Right cardiac atrium (tissue), 5 donors: ENCODE measurements around the gene PMS1. TPM values are rescaled to one million over a fixed set of nuclear protein-coding genes. Genes with fewer than 3 reads are reported as not detected.

ENCODE experiments used
- ATAC-seq, 2 donors: fragments of 200-7000 bp; cut with Tn5 transposase; one replicate each; pipeline versions ENCODE4 v1.8.0 to v1.9.1; 2020; ENCODE audit warnings: moderate library complexity in 2 of 2, mild to moderate bottlenecking in 1 of 2
- DNase-seq, 3 donors: peaks; one replicate each; pipeline ENCODE4 v3.0.0-alpha.2; 2020
- H3K27ac ChIP-seq: one replicate; pipeline ENCODE4 v1.5.1; 2013; ENCODE audit warnings: mild to moderate bottlenecking, low read length, control low read depth, moderate library complexity
- H3K27me3 ChIP-seq: one replicate; pipeline ENCODE4 v1.6.1; 2013; ENCODE audit not compliant: control insufficient read depth, insufficient read depth
- H3K4me1 ChIP-seq: one replicate; pipeline ENCODE4 v1.6.1; 2013; ENCODE audit warnings: low read length; ENCODE audit not compliant: control insufficient read depth, insufficient read depth
- H3K4me3 ChIP-seq: one replicate; pipeline ENCODE4 v1.5.1; 2013; ENCODE audit warnings: low read length, control low read depth
- H3K9me3 ChIP-seq: one replicate; pipeline ENCODE4 v1.6.1; 2013; ENCODE audit warnings: low read length; ENCODE audit not compliant: control insufficient read depth
- WGBS: extraction: QIAGEN DNeasy Blood & Tissue Kit; methylation state at CpG from one replicate; pipeline ENCODE4 v1.1.7; 2013; 5-methylcytosine and 5-hydroxymethylcytosine counted together
- intact Hi-C, 4 donors: fragments of 100-400 bp; cut with DNase I; formaldehyde crosslinking; loops; one replicate each; pipeline versions ENCODE4 v1.11.0 to v1.14.0; 2022 to 2023
- polyA plus RNA-seq: library from polyadenylated mRNA; stranded (reverse); fragments of 200-250 nt; gene quantifications from one replicate; pipeline ENCODE4 v1.2.3, GENCODE V29; 2013
- total RNA-seq, 4 donors: library from RNA; stranded (reverse); fragmentation: NEBNext Ultra II Directional; extraction: Animal tissue kit (Norgen Biotek cat#: 25700); gene quantifications; one replicate each; pipeline ENCODE4 v1.2.1, GENCODE V29; 2021
- donor health status: healthy with polysubstance abuse.
- donor health status: DM: no; HTN: yes; CAD: no.
- donor health status: DM: no; HTN: no; CAD: no.
- donor health status: DM: no; HTN: yes; CAD: no; lungs with severe emphysema.
- donor health status: DM: yes; HTN: yes; CAD: no.

Gene PMS1
- total and polyA plus RNA-seq, 5 donors = 7.3 to 20.8 (median 16.4) TPM

- no peak for DNase-seq
- Histone ChIP-seq H3K4me3 (no peak overlapping the region), H3K27ac (no peak overlapping the region), H3K4me1 (no peaks in the 10 kb centered on the region), H3K27me3 (no peaks in the 10 kb centered on the region), H3K9me3 (no peaks in the 10 kb centered on the region)
- ATAC-seq = no peak
- WGBS = 77% methylated on average over 2 of the region's 2 CpGs
- intact Hi-C loops = no loop called here
These were observed 53.1 kb downstream of the PMS1 start for GRCh38 chr2:189837326-189837725.

GRCh38 chr2:189841019-189841418 is 56.8 kb downstream of the PMS1 start:
- DNase-seq (no peak), ATAC-seq (no peak)
- Histone ChIP-seq H3K4me1 (no peaks in the 10 kb centered on the region), H3K4me3 (no peak overlapping the region), H3K27me3 (no peaks in the 10 kb centered on the region), H3K9me3 (no peaks in the 10 kb centered on the region), H3K27ac (no peak overlapping the region)
- intact Hi-C loops = no loop called here

DNA sequence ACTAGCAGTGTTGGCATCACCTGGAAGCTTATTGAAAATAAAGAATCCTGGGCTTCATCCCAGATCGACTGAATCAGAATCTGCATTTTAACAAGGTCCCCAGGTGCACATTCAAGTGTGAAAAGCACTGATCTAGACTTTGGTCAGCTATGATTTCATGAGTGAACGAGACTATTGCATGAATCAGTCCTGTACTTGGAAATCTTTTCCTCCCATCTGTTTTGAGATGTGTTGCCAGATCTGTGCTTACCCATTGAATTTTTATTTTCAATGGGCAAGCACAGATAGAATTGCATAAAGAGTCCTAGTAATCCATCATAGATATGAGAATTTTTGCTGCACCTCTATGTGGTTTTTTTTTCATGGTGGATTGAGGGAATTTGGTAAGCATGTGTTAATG is 64.0 kb downstream of the PMS1 start:
- intact Hi-C loops = no loop called here
- ATAC-seq (no peak), DNase-seq (no peak)
- H3K27ac ChIP-seq = no peak overlapping the region
- H3K27me3 ChIP-seq = no peaks in the 10 kb centered on the region
- no peak overlapping the region for H3K4me3 ChIP-seq
- 90% methylated on average over 2 of the region's 2 CpGs for WGBS
- H3K4me1 ChIP-seq = no peaks in the 10 kb centered on the region
- no peaks in the 10 kb centered on the region for H3K9me3 ChIP-seq

DNA sequence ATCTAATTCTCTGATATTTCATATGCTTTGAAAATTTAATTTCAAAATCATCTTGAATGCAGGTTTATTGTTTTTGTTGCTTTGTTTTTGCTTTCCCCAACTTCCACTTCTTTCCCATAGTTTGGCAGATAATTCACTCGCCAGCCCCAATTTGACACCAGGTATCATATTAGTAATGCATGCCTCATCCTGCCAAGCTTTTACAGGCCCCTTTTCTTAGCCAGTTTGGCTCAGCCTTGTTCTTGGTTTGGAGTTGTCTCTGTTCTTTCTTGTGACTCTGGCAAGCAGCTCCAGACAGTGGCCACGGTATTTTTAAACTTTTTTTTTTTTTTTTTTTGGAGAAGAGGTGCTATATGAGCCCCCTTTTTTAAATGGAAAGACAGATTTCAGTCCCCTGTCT is 65.3 kb downstream of the PMS1 start:
- WGBS = 79% methylated on average over 2 of the region's 2 CpGs
- no peaks in the 10 kb centered on the region for H3K4me1 ChIP-seq

DNA sequence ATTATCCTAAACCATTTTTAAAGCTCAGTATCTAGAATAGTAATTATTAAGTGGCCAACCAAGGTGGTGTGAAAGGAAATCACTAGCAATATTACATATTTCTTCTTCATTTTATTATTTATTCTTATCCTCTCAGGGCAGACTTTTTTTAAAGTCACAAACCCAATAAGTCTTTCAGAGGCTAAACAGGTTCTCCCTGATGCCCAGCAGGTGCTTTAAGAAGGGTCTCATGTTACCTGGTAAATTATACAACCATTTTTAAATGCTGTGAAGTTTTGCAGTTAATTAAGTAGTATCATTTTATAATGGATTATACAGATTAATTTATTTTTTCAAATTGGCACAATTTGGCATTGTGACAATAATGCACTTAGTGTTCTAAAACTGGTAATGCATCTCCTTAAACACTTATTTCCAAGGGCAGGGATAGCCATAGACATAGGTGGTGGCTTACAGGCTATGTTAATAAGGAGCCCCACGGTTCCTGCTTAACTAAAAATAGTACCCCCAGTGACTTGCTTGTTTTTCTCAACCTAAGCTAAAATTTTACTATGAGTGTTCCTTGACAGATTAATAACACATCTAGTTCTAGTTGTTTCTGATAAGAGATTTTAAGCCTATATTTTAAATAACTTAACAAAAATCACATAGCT is 67.0 kb downstream of the PMS1 start:
- Histone ChIP-seq H3K4me1 (no peaks in the 10 kb centered on the region), H3K9me3 (no peaks in the 10 kb centered on the region), H3K4me3 (no peak overlapping the region), H3K27me3 (no peaks in the 10 kb centered on the region), H3K27ac (no peak overlapping the region)
- ATAC-seq (no peak), DNase-seq (no peak)
- intact Hi-C loops = no loop called here
- WGBS = 49% methylated on average over 1 of the region's 1 CpG

More for the DNA sequence above, 65.3 kb downstream of the PMS1 start:
- Histone ChIP-seq H3K4me3 (no peak overlapping the region), H3K27ac (no peak overlapping the region), H3K27me3 (no peaks in the 10 kb centered on the region), H3K9me3 (no peaks in the 10 kb centered on the region)
- ATAC-seq (no peak), DNase-seq (no peak)
- intact Hi-C loops = no loop called here

DNA sequence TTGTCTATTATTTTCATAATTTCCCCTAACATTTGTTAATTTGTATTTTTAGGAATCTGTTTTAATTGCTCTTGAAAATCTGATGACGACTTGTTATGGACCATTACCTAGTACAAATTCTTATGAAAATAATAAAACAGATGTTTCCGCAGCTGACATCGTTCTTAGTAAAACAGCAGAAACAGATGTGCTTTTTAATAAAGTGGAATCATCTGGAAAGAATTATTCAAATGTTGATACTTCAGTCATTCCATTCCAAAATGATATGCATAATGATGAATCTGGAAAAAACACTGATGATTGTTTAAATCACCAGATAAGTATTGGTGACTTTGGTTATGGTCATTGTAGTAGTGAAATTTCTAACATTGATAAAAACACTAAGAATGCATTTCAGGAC is 69.9 kb downstream of the PMS1 start:
- DNase-seq (no peak), ATAC-seq (no peak)
- H3K4me1 ChIP-seq = no peaks in the 10 kb centered on the region
- H3K27ac ChIP-seq = no peak overlapping the region
- no peaks in the 10 kb centered on the region for H3K9me3 ChIP-seq
- intact Hi-C loops = no loop called here
- no peak overlapping the region for H3K4me3 ChIP-seq
- no peaks in the 10 kb centered on the region for H3K27me3 ChIP-seq
- 82% methylated on average over 3 of the region's 3 CpGs for WGBS

DNA sequence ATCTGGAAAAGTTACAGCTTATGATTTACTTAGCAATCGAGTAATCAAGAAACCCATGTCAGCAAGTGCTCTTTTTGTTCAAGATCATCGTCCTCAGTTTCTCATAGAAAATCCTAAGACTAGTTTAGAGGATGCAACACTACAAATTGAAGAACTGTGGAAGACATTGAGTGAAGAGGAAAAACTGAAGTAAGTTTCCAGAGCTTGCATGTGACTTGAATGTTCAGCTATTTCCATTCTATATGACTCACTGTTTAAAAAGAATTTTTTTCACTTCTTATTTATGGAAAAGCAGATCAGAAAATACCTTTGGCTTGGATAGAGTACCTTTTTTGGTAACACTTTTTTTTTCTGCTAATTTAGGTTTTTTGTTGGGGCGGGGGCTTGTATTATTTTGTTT is 70.7 kb downstream of the PMS1 start:
- no peak for DNase-seq
- Histone ChIP-seq H3K4me3 (no peak overlapping the region), H3K9me3 (no peaks in the 10 kb centered on the region), H3K27ac (no peak overlapping the region), H3K27me3 (no peaks in the 10 kb centered on the region), H3K4me1 (no peaks in the 10 kb centered on the region)
- intact Hi-C loops = no loop called here
- WGBS = 97% methylated on average over 3 of the region's 3 CpGs
- ATAC-seq = no peak

DNA sequence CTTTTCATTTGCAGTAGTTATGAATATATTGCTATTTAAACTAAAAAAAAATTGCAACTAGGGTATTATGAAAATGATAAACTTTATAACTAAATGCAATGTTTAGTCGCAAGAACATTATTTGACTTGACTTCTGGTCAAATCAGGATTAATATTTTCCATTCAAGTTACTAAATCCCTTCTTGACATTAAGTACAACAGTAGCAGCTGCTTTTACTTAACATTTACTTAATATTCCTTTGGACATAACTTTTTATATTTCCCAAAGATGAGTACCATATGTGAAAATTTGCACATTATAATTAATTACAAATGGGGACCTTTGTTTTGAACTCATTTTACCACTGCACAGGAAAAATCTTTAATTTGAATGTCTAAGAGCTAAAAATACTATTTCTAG is 74.0 kb downstream of the PMS1 start:
- H3K4me3 ChIP-seq = no peak overlapping the region
- WGBS = 88% methylated on average over 1 of the region's 1 CpG
- DNase-seq (no peak), ATAC-seq (no peak)
- no peaks in the 10 kb centered on the region for H3K4me1 ChIP-seq
- H3K27ac ChIP-seq = no peak overlapping the region
- intact Hi-C loops = no loop called here
- no peaks in the 10 kb centered on the region for H3K9me3 ChIP-seq
- no peaks in the 10 kb centered on the region for H3K27me3 ChIP-seq

- no peak for ATAC-seq
- H3K9me3 ChIP-seq = no peaks in the 10 kb centered on the region
- H3K27me3 ChIP-seq = no peaks in the 10 kb centered on the region
- no peaks in the 10 kb centered on the region for H3K4me1 ChIP-seq
- no peak for DNase-seq
- intact Hi-C loops = no loop called here
- H3K4me3 ChIP-seq = no peak overlapping the region
- H3K27ac ChIP-seq = no peak overlapping the region
These were observed 75.9 kb downstream of the PMS1 start for GRCh38 chr2:189860161-189860560.

GRCh38 chr2:189862751-189863150 is 78.5 kb downstream of the PMS1 start:
- Histone ChIP-seq H3K4me3 (no peak overlapping the region), H3K27me3 (no peaks in the 10 kb centered on the region), H3K9me3 (no peaks in the 10 kb centered on the region), H3K27ac (no peak overlapping the region), H3K4me1 (no peaks in the 10 kb centered on the region)
- intact Hi-C loops = no loop called here
- DNase-seq = no peak
- WGBS = 89% methylated on average over 1 of the region's 1 CpG
- no peak for ATAC-seq

DNA sequence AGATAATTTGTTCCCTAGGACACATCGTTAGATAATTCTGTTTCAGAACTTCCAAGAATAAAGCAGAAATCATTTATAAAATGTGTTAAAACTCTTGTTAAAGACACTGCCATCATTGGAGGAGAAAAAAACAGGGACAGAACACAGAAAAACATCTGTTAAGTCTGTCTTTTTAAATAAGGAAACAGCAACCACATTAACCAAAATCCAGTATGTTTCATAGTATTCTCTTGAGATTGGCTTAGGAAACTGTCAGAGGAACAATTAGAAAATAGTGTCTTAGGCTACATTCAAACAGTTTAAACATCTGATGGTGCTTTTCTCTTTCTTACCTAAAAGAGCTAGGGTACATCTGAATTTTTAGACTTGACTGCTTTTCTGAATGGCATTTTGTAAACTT is 81.6 kb downstream of the PMS1 start:
- Histone ChIP-seq H3K27ac (no peak overlapping the region), H3K9me3 (no peaks in the 10 kb centered on the region), H3K27me3 (no peaks in the 10 kb centered on the region), H3K4me3 (no peak overlapping the region), H3K4me1 (no peaks in the 10 kb centered on the region)
- no peak for ATAC-seq
- no peak for DNase-seq
- intact Hi-C loops = no loop called here
- WGBS = 80% methylated on average over 1 of the region's 1 CpG

DNA sequence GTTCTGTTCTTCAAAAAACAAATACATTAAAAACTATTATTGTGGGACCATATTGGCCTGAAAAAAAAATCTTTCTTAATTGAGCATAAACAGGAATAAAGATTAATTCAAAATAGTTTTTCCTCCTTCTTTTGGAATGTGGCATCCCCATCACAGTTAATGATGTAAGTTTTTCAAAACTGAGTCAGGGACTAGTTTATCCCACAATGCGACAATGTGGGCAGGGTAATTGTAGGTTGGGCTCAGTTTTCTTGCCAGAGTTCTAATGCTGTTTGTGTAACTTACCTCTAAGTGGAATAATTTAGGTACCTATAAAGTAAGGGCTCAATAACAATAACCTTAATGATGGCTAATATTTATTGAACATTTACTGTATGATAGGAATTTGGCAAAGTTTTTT is 82.0 kb downstream of the PMS1 start:
- Histone ChIP-seq H3K9me3 (no peaks in the 10 kb centered on the region), H3K4me1 (no peaks in the 10 kb centered on the region), H3K27ac (no peak overlapping the region), H3K27me3 (no peaks in the 10 kb centered on the region), H3K4me3 (no peak overlapping the region)
- WGBS = 99% methylated on average over 1 of the region's 1 CpG
- intact Hi-C loops = no loop called here
- DNase-seq (no peak), ATAC-seq (no peak)
